ENCODE data around the gene VTI1B.
"Not testable (repeated sequence)": the region's sequence is repeated elsewhere in the genome, so short reads cannot be mapped to it uniquely, and the experiment has no call there.

Gene VTI1B

GRCh38 chr14:67618617-67619063 lies 55.8 kb downstream of the VTI1B start:
- H3K36me3 ChIP-seq, result no peaks in the 10 kb centered on the region
- no peaks in the 10 kb centered on the region for H4K20me1 ChIP-seq
- no peaks in the 10 kb centered on the region for H3K9me3 ChIP-seq
- H3K27me3 ChIP-seq, result no peaks in the 10 kb centered on the region
- no peak for TF ChIP-seq Cebpa-rat (IDR thresholded peaks at IDR 0.05)
- no peak overlapping the region for H3K9ac ChIP-seq
- H3K4me3 ChIP-seq, result no peak overlapping the region
- H3K4me1 ChIP-seq, result peaks cover 27% of the 10 kb centered on the region
- no peak overlapping the region for H3K27ac ChIP-seq
- H3K4me2 ChIP-seq, result peak overlapping the region; percentile 94

DNA sequence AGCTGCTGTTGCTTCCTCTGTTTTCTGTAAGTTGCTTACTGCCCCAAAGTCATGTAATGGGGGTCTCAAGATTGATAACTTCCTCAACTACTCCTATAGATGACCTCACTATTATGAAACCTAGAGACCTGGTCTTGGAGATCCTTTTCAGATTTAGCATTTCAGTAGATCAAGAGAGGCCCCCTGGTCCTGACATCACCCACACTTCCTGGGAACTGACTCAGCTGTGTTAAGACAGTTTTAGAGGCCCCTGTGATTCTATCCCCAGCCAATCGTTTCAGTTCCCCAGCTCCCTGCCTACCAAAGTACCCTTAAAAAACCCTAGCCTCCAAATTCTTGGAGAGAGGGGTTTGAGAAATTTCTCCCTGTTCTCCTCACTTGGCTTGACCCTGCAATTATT lies 63.9 kb downstream of the VTI1B start:
- Histone ChIP-seq H3K4me2 (no peak overlapping the region), H3K9me3 (no peaks in the 10 kb centered on the region), H3K4me3 (no peak overlapping the region), H3K4me1 (no peaks in the 10 kb centered on the region), H4K20me1 (no peaks in the 10 kb centered on the region), H3K27ac (no peak overlapping the region), H3K9ac (no peak overlapping the region), H3K36me3 (no peaks in the 10 kb centered on the region), H3K27me3 (no peaks in the 10 kb centered on the region)
- TF ChIP-seq Cebpa-rat (IDR thresholded peaks at IDR 0.05), result no peak

DNA sequence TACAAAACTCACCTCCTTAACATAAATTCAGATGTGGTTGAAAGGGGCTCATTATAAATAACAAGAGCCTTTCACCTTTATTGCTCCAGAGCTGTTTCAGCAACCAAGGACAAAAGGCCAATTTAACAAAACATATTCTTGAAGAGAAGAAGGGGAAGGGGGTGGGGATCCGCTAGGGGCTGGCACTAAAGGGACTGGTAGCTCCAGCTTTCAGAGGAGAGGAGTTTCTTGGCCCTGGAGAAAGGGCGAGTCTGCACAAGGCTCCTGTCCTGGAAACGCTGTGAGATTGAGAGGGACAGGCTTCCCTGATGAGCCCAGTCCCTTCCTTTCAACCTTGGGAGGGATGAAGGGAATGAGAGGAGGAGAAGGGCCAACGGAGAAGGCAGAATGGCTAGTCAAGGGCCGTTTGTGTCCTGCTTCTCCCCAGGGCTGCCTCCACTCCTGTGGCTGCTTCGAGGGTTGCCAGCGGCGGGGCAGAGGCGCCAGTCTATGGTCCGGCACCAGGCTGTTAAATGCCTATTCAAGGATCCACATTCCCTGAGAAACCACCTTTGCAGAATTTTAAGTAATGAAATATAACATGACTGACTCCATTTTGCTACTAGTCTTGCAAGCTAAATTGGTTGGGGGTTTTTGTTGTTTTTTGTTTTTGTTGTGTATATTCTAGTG lies 64.7 kb downstream of the VTI1B start:
- Histone ChIP-seq H4K20me1 (no peaks in the 10 kb centered on the region), H3K9me3 (no peaks in the 10 kb centered on the region), H3K36me3 (no peaks in the 10 kb centered on the region), H3K4me1 (no peaks in the 10 kb centered on the region), H3K4me2 (no peak overlapping the region), H3K27me3 (no peaks in the 10 kb centered on the region), H3K27ac (no peak overlapping the region), H3K4me3 (no peak overlapping the region), H3K9ac (no peak overlapping the region)
- no peak for TF ChIP-seq Cebpa-rat (IDR thresholded peaks at IDR 0.05)

GRCh38 chr14:67607646-67608045 lies 66.8 kb downstream of the VTI1B start:
- Histone ChIP-seq H3K36me3 (no peaks in the 10 kb centered on the region), H3K9me3 (no peaks in the 10 kb centered on the region), H3K27me3 (no peaks in the 10 kb centered on the region), H3K4me3 (no peak overlapping the region), H3K9ac (no peak overlapping the region), H3K27ac (no peak overlapping the region), H4K20me1 (no peaks in the 10 kb centered on the region), H3K4me2 (no peak overlapping the region), H3K4me1 (peaks cover 9% of the 10 kb centered on the region)
- TF ChIP-seq Cebpa-rat (IDR thresholded peaks at IDR 0.05), result no peak

DNA sequence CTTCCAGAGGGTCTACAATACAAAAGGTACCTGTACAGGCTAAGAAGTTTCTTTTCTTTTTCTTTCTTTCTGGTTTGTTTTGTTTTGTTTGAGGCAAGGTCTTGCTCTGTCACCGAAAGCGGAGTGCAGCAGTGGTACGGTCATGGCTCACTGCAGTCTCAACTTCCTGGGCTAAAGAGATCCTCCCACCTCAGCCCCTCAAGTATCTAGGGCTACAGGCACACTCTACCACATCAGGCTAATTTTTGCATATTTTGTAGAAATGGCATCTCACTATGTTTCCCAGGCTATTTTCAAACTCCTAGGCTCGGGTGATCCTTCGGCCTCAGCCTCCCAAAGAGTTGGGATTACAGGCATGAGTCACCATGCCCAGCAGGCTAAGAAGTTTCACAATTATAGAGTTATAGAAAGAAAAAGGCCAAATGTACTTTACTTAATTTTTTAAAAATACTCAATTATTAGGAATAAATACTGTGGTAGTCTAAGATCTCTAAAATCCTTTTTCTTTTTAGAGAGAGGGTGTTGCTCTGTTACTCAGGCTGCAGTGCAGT lies 71.4 kb downstream of the VTI1B start:
- peak overlapping the region; percentile 14; the same call in 1 of the 2 replicates for H3K4me2 ChIP-seq
- no peaks in the 10 kb centered on the region for H4K20me1 ChIP-seq
- no peak overlapping the region for H3K4me3 ChIP-seq
- peaks cover 29% of the 10 kb centered on the region for H3K9me3 ChIP-seq
- no peak overlapping the region for H3K9ac ChIP-seq
- no peaks in the 10 kb centered on the region for H3K36me3 ChIP-seq
- no peak overlapping the region; the same call in 1 of the 2 replicates for H3K27ac ChIP-seq
- peaks cover 17% of the 10 kb centered on the region; the same call in 1 of the 2 replicates for H3K27me3 ChIP-seq
- peaks cover 18% of the 10 kb centered on the region for H3K4me1 ChIP-seq
- no peak for TF ChIP-seq Cebpa-rat (IDR thresholded peaks at IDR 0.05)

- Histone ChIP-seq H3K27ac (no peak overlapping the region), H4K20me1 (no peaks in the 10 kb centered on the region), H3K27me3 (peaks cover 17% of the 10 kb centered on the region; the same call in 1 of the 2 replicates), H3K4me3 (no peak overlapping the region), H3K9ac (no peak overlapping the region), H3K36me3 (no peaks in the 10 kb centered on the region), H3K4me2 (no peak overlapping the region), H3K9me3 (peaks cover 29% of the 10 kb centered on the region), H3K4me1 (peaks cover 18% of the 10 kb centered on the region)
- no peak for TF ChIP-seq Cebpa-rat (IDR thresholded peaks at IDR 0.05)
Measured at GRCh38 chr14:67602076-67602475, 72.4 kb downstream of the VTI1B start.

DNA sequence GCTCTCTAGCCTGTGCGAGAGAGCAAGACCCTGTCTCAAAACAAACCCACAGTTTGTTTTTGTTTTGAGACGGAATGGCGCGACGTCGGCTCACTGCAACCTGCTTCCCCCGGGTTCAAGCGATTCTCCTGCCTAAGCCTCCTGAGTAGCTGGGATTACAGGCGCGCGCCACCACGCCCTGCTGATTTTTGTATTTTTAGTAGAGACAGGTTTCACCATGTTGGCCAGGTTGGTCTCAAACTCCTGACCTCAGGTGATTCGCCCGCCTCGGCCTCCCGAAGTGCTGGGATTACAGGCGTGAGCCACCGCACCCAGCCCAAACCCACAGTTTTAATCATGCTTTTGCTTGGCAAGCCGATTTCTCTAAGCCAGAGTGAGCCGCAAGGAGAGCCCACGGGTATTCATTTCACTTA lies 73.9 kb downstream of the VTI1B start:
- H3K9ac ChIP-seq, H3K27ac ChIP-seq: not testable (repeated sequence)
- peaks cover 17% of the 10 kb centered on the region; the same call in 1 of the 2 replicates for H3K27me3 ChIP-seq

DNA sequence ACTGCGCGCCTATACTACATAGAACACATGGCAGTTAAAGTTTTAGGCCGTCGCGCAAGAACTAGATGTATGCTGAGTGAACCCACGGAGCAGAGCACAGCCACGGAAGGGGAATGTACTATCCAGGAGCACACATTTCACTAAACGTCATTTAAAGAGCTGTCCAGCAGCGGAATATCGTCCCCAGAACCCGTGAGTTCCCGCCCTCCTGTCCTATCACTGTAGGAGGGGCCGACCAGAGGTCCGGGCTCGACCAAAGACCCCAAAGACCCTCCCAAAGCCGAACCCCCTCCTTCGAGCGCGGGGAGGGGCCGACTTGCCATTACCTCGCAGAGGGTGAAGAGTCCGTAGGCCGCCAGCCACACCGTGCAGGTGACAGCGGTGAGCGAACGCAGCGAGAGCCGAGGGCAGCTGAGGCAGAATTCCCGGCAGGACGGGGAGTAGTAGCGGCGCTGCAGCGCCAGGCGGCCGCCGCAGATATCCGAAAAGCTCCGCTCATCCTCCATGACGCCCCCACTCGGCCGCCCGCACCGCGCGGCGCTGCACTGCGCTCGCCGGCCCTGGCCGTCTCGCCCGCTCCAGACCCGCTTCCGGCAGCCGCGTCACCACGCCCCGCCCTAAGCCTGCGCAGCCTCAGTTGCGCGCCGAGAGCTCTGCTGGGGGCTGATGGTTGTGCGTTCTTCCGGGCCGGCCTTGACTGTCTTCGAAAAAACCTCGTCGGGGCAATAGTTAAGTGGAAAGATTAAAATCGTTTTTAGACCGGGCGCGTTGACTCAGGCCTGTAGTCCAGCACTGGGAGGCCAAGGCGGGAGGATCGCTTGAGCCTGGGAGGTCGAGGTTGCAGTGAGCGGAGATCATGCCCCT lies 74.5 kb downstream of the VTI1B start, which contains the start of gene PIGH:
Gene PIGH, minus strand, starts transcription at position 571 of the 864 bp plus-strand sequence. Its CDS starts 65 bp downstream, at position 506.
- Histone ChIP-seq H4K20me1 (no peaks in the 10 kb centered on the region), H3K9me3 (peaks cover 29% of the 10 kb centered on the region), H3K27me3 (peaks cover 17% of the 10 kb centered on the region; the same call in 1 of the 2 replicates), H3K9ac (peak within 1 kb of the TSS; percentile 74), H3K27ac (0 out of 2 replicates have a peak within 1 kb of the TSS, but pooled peaks have one; percentile 35), H3K36me3 (no peaks in the 10 kb centered on the region), H3K4me3 (peak within 1 kb of the TSS; percentile 73), H3K4me1 (peaks cover 18% of the 10 kb centered on the region), H3K4me2 (peak within 1 kb of the TSS; percentile 59)
- no peak for TF ChIP-seq Cebpa-rat (IDR thresholded peaks at IDR 0.05)

More for the DNA sequence above, 73.9 kb downstream of the VTI1B start:
- H3K4me3 ChIP-seq, result peak overlapping the region; percentile 73
- H3K9me3 ChIP-seq, result peaks cover 29% of the 10 kb centered on the region
- not testable (repeated sequence) for H4K20me1 ChIP-seq, H3K36me3 ChIP-seq
- H3K4me1 ChIP-seq, result peaks cover 18% of the 10 kb centered on the region
- peak overlapping the region; percentile 59; the same call in 1 of the 2 replicates for H3K4me2 ChIP-seq
